BLaER1 treated with 17β-estradiol and CSF1 and Interleukin-3, amounts not matched to agents 10 nM and 100 nM (cell line): ENCODE results near the gene NRG3.

ENCODE experiments used
- H3K27ac ChIP-seq, 11 experiments: shearing (Covaris generic); formaldehyde crosslinking; 2 replicates each; pipeline ENCODE4 v1.8.1; 2022
- H3K27me3 ChIP-seq, 11 experiments: shearing (Covaris generic); formaldehyde crosslinking; 2 replicates each; pipeline ENCODE4 v1.8.1; 2022
- H3K36me3 ChIP-seq, 11 experiments: shearing (Covaris generic); formaldehyde crosslinking; 2 replicates each; pipeline ENCODE4 v1.8.1; 2022
- H3K4me1 ChIP-seq, 10 experiments: shearing (Covaris generic); formaldehyde crosslinking; 2 replicates each; pipeline ENCODE4 v1.8.1; 2022
- H3K4me2 ChIP-seq, 11 experiments: shearing (Covaris generic); formaldehyde crosslinking; 2 replicates each; pipeline ENCODE4 v1.8.1; 2022
- H3K4me3 ChIP-seq, 10 experiments: shearing (Covaris generic); formaldehyde crosslinking; 2 replicates each; pipeline ENCODE4 v1.8.1; 2022
- H3K9ac ChIP-seq, 11 experiments: shearing (Covaris generic); formaldehyde crosslinking; 2 replicates each; pipeline ENCODE4 v1.8.1; 2022
- H3K9me3 ChIP-seq, 11 experiments: shearing (Covaris generic); formaldehyde crosslinking; replicated peaks in 1 of 11; 2 replicates each; pipeline ENCODE4 v1.8.1; 2022
- H4K20me1 ChIP-seq, 11 experiments: shearing (Covaris generic); formaldehyde crosslinking; 2 replicates each; pipeline ENCODE4 v1.8.1; 2022
- Cebpa-rat ChIP-seq, 11 experiments: shearing (Covaris generic); IDR thresholded peaks; 2 replicates each; pipeline ENCODE4 v1.8.1; 2022

Gene NRG3

DNA sequence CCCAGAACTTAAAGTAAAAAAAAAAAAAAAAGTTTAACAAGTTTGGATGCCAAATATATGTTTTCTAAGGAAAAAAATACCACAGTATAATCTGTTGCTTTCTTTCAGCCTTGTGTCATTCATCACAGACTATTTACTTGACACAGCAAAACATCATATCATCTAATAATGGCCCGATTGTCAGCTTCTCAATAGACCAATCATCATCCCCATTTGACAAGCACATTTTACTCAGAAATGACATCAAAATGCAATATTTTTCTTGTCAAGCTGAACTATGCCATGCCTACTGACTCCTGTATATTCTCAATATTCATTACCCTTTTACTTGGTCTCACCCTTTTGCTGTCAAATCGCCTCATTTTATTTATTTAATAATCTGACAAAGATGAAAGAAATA, 249.7 kb downstream of the NRG3 start:
- no peak overlapping the region for H3K4me2 ChIP-seq
- H3K27me3 ChIP-seq = no peaks in the 10 kb centered on the region
- H3K9ac ChIP-seq = no peak overlapping the region
- H3K4me3 ChIP-seq = no peak overlapping the region
- peaks cover 0 to 4% (median 0%) of the 10 kb centered on the region in 11 experiments; a peak in 1 of 22 replicates for H3K9me3 ChIP-seq
- no peak overlapping the region for H3K27ac ChIP-seq
- TF ChIP-seq Cebpa-rat (IDR thresholded peaks at IDR 0.05) = no peak
- peaks cover 0 to 7% (median 0%) of the 10 kb centered on the region in 11 experiments; a peak in 1 of 22 replicates for H4K20me1 ChIP-seq
- peaks cover 0 to 21% (median 0%) of the 10 kb centered on the region in 11 experiments; a peak in 4 of 22 replicates for H3K36me3 ChIP-seq
- peaks cover 0 to 16% (median 10%) of the 10 kb centered on the region in 10 experiments; a peak in 14 of 20 replicates for H3K4me1 ChIP-seq

DNA sequence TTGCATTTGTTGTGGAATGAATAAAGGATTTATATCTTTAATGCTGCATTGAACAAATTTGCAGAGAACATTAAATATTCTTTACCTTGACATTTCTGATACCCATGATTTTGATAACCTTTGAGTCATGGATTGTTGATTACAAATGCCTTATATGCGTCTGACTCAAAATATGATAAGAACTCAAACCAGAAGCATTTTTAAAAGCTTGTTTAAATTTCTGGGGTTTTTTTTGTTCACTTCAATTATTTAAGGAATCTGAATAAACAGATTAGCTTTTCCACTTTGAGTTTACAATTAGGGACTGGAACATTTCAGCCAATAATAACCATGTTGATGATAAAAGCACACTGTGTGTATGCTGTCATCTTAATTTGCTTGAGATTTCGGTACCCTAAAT, 253.5 kb downstream of the NRG3 start:
- no peaks in the 10 kb centered on the region for H3K27me3 ChIP-seq
- H3K4me2 ChIP-seq = no peak overlapping the region
- H3K9me3 ChIP-seq = peaks cover 4 to 29% (median 16%) of the 10 kb centered on the region in 11 experiments; a peak in 19 of 22 replicates
- peaks cover 0 to 15% (median 0%) of the 10 kb centered on the region in 11 experiments; a peak in 2 of 22 replicates for H3K36me3 ChIP-seq
- no peak overlapping the region for H3K9ac ChIP-seq
- TF ChIP-seq Cebpa-rat (IDR thresholded peaks at IDR 0.05) = no peak
- peaks cover 0 to 15% (median 10%) of the 10 kb centered on the region in 10 experiments; a peak in 13 of 20 replicates for H3K4me1 ChIP-seq
- no peak overlapping the region; a peak in 1 of 22 replicates for H3K27ac ChIP-seq
- H4K20me1 ChIP-seq = peaks cover 0 to 7% (median 0%) of the 10 kb centered on the region in 11 experiments; a peak in 1 of 22 replicates
- H3K4me3 ChIP-seq = no peak overlapping the region

DNA sequence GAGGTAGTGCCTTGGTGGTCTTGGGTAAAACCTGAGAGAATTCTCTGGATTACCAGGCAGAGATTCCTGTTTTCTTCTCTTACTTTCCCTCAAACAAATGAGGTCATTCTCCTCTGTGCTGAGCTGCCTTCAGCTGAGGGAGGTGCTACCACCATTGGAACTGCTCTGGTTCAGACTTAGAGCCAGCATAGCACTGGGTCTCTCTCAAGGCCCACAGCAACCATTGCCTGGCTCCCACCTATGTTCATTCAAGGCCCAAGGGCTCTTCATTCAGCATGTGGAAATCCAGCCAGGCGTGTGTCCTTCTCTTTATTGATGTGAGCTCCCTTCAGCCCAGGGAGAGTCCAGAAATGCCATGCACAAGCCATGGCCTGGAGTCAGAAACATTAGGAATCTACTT, 261.1 kb downstream of the NRG3 start:
- no peak for TF ChIP-seq Cebpa-rat (IDR thresholded peaks at IDR 0.05)
- H4K20me1 ChIP-seq = peaks cover 0 to 15% (median 0%) of the 10 kb centered on the region in 11 experiments; a peak in 2 of 22 replicates
- H3K9me3 ChIP-seq = peaks cover 6 to 23% (median 14%) of the 10 kb centered on the region in 11 experiments; a peak in 19 of 22 replicates

DNA sequence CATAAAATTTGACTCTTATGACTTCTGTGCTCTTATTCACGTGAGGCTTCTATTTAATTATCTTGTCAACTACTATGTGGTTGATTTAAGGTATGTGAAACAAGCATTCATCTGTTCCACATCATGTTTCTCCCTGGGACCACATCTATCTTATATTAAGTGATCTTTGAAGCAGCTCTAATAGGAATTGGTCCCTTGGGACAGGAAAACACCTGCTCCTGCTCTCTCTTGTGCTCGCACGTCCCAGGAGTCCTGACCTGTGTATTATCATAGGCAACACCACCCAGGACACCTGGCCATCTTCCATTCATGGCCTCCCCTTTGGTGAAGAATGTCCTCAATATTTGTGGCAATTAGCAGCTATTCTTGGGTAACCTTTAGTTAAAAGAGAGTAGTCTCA, 269.2 kb downstream of the NRG3 start:
- H3K4me3 ChIP-seq = no peak overlapping the region
- H3K27ac ChIP-seq = no peak overlapping the region
- peaks cover 0 to 14% (median 0%) of the 10 kb centered on the region in 11 experiments; a peak in 2 of 22 replicates for H4K20me1 ChIP-seq
- peak overlapping the region in 6 of 11 experiments; percentile 46 to 76 (median 72); a peak in 11 of 22 replicates for H3K4me2 ChIP-seq
- no peaks in the 10 kb centered on the region for H3K9me3 ChIP-seq
- H3K27me3 ChIP-seq = no peaks in the 10 kb centered on the region
- TF ChIP-seq Cebpa-rat (IDR thresholded peaks at IDR 0.05) = no peak
- 0 out of 22 replicates have a peak, but pooled peaks cover 0 to 4% (median 0%) of the 10 kb centered on the region in 11 experiments for H3K36me3 ChIP-seq
- peaks cover 10 to 36% (median 28%) of the 10 kb centered on the region in 10 experiments for H3K4me1 ChIP-seq
- H3K9ac ChIP-seq = no peak overlapping the region

More for the DNA sequence above, 261.1 kb downstream of the NRG3 start:
- H3K27ac ChIP-seq = no peak overlapping the region
- no peaks in the 10 kb centered on the region for H3K27me3 ChIP-seq
- H3K4me2 ChIP-seq = peak overlapping the region in 1 of 11 experiments; percentile 9; a peak in 1 of 22 replicates
- no peak overlapping the region for H3K4me3 ChIP-seq
- H3K4me1 ChIP-seq = peaks cover 0 to 6% (median 0%) of the 10 kb centered on the region in 10 experiments; a peak in 4 of 20 replicates
- no peak overlapping the region for H3K9ac ChIP-seq
- peaks cover 0 to 9% (median 0%) of the 10 kb centered on the region in 11 experiments; a peak in 1 of 22 replicates for H3K36me3 ChIP-seq

DNA sequence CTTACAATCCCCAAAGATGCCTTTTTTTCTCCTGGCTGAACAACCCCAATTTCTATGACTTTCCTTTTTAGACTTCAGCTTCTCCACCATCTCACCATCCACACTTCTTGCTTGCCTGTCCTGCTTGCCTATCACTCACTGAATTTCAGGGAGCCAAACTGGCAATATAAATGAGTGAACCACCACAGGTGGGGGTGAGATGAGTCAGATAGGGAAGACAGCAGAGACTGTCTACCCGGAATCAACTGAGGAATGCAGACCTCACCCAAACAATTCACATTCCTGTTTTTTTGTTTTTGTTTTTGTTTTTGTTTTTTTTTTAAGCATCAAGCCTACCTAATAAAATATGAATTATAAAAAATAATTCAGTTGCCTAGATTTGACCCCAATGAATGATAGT, 273.8 kb downstream of the NRG3 start:
- H3K9me3 ChIP-seq = peaks cover 17 to 33% (median 25%) of the 10 kb centered on the region in 11 experiments
- TF ChIP-seq Cebpa-rat (IDR thresholded peaks at IDR 0.05) = no peak
- no peak overlapping the region for H3K9ac ChIP-seq

DNA sequence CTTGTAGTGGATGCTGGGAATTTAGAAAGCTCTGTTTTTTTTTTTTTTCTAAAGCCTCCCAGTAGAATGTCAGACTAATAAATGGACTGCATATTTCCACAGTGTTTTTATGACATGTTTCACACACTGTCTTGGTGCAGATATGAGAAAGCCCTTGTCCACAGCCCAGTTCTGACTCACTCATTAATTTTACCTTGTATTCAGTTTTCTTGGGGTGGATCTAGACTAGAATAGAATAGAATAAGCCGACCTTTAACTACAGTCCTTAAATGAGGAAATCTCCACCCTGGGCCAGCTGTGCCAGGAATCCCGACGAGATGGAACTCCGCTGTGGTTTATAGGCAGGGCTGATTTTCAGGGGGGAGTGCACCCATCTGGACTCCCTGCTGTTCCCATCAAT, 274.7 kb downstream of the NRG3 start:
- Histone ChIP-seq H3K9me3 (peaks cover 18 to 39% (median 30%) of the 10 kb centered on the region in 11 experiments), H4K20me1 (no peaks in the 10 kb centered on the region), H3K4me3 (no peak overlapping the region), H3K4me1 (peaks cover 22 to 50% (median 39%) of the 10 kb centered on the region in 10 experiments), H3K36me3 (peaks cover 0 to 15% (median 0%) of the 10 kb centered on the region in 11 experiments; a peak in 3 of 22 replicates), H3K27ac (peak overlapping the region in 2 of 11 experiments; percentile 84 to 87; a peak in 5 of 22 replicates), H3K4me2 (peak overlapping the region in 5 of 11 experiments; percentile 12 to 69 (median 30); a peak in 6 of 22 replicates), H3K9ac (no peak overlapping the region), H3K27me3 (no peaks in the 10 kb centered on the region)
- TF ChIP-seq Cebpa-rat (IDR thresholded peaks at IDR 0.05) = no peak

More for the DNA sequence above, 273.8 kb downstream of the NRG3 start:
- H3K36me3 ChIP-seq = peaks cover 0 to 15% (median 0%) of the 10 kb centered on the region in 11 experiments; a peak in 3 of 22 replicates
- no peaks in the 10 kb centered on the region for H3K27me3 ChIP-seq
- no peak overlapping the region for H3K4me2 ChIP-seq
- peaks cover 25 to 48% (median 39%) of the 10 kb centered on the region in 10 experiments for H3K4me1 ChIP-seq
- H3K4me3 ChIP-seq = no peak overlapping the region
- H3K27ac ChIP-seq = no peak overlapping the region
- no peaks in the 10 kb centered on the region for H4K20me1 ChIP-seq

DNA sequence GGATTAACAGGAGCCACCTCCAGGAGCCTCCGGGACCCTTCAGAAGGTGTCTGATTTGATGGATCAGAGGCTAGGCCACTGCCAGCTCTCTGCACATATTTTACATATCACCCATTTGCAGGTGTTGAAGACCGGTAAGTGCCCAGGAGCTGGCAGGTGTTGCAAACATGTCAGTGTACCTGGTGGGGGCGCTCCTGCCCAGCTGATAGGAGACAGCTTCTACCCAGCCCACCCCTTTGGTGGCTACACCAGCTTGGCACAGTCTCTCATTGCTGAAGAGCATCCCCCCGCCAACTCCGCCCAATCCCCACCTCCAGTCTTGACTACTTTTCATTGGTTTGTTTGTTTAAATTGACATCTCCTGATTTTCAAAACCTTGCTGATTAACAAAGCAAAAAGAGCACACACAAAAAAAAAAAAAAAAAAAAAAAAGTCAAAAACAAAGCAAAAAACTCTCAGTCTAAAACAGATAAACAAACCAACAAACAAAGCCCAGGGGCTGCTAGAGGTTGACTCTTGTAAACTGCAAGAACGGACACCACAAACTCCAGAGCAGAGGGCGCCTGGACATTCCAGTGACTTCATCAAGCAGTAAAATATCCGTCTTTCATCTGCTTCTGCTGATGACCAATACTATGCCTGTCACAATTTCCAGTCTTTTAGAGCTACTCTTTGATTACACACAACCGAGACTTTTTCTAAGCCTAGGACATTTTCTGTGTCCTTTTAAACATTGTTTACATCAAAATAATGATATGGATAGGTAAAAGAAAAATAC, 275.3 kb downstream of the NRG3 start:
- Histone ChIP-seq H3K4me3 (no peak overlapping the region), H4K20me1 (no peaks in the 10 kb centered on the region), H3K27me3 (no peaks in the 10 kb centered on the region), H3K36me3 (peaks cover 0 to 15% (median 0%) of the 10 kb centered on the region in 11 experiments; a peak in 3 of 22 replicates), H3K9ac (no peak overlapping the region), H3K27ac (peak overlapping the region in 8 of 11 experiments; percentile 58 to 89 (median 82); a peak in 11 of 22 replicates), H3K4me2 (peak overlapping the region in 8 of 11 experiments; percentile 12 to 88 (median 60); a peak in 13 of 22 replicates), H3K9me3 (peaks cover 18 to 39% (median 30%) of the 10 kb centered on the region in 11 experiments), H3K4me1 (peaks cover 22 to 53% (median 42%) of the 10 kb centered on the region in 10 experiments)
- no peak for TF ChIP-seq Cebpa-rat (IDR thresholded peaks at IDR 0.05)

DNA sequence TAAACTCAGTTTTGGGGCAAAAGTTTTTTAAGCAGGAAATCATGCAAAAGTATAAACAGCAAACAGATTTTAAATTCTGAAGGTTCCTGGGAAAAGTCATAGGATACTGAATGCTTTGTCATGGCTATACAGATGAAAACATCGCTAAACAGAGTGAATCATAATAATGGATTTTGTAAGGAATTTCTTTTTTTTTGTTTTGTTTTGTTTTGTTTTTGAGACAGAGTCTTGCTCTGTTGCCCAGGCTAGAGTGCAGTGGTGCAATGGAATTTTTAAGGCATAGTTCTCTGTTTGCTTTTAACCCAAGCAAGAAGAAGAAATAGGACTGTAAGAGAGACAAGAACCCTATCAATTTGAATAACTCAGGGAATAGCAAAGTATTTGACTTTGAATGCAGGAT, 285.3 kb downstream of the NRG3 start:
- Histone ChIP-seq H3K4me1 (0 out of 20 replicates have a peak, but pooled peaks cover 0 to under 1% (median 0%) of the 10 kb centered on the region in 10 experiments), H3K9me3 (no peaks in the 10 kb centered on the region), H3K4me3 (no peak overlapping the region), H3K9ac (no peak overlapping the region), H3K27me3 (no peaks in the 10 kb centered on the region), H3K36me3 (no peaks in the 10 kb centered on the region), H3K4me2 (no peak overlapping the region), H3K27ac (no peak overlapping the region), H4K20me1 (no peaks in the 10 kb centered on the region; a peak in 1 of 22 replicates)
- no peak for TF ChIP-seq Cebpa-rat (IDR thresholded peaks at IDR 0.05)

DNA sequence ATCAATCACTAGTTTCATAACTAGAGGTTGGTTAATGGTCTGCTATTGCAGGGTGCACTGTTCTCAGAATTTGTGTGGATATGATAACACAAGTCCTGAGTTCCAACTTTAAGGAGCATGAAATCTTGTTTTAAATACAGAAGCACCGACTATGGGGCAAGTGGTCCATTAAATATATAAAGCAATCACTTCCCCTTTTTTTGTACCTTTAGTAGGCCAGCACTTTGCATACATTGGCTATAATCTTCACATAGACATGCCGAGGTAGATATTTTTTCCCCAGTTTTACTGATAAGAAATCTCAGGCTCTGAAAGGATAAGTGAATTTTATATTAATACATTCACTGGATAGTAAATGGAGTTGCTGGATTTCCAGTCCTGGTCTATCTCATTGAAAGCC, 286.3 kb downstream of the NRG3 start:
- no peak overlapping the region for H3K9ac ChIP-seq
- no peak overlapping the region for H3K27ac ChIP-seq
- H3K4me1 ChIP-seq = no peaks in the 10 kb centered on the region
- H4K20me1 ChIP-seq = no peaks in the 10 kb centered on the region; a peak in 1 of 22 replicates
- H3K27me3 ChIP-seq = no peaks in the 10 kb centered on the region
- TF ChIP-seq Cebpa-rat (IDR thresholded peaks at IDR 0.05) = no peak
- H3K36me3 ChIP-seq = no peaks in the 10 kb centered on the region
- H3K4me3 ChIP-seq = no peak overlapping the region
- H3K4me2 ChIP-seq = no peak overlapping the region
- peaks cover 0 to 4% (median 0%) of the 10 kb centered on the region in 11 experiments; a peak in 1 of 22 replicates for H3K9me3 ChIP-seq
